HG03460 (cell line): Measurements from ENCODE around the gene ZSCAN32.

Source experiments
- ATAC-seq: cut with Tn5 transposase; IDR thresholded peaks from one replicate; pipeline ENCODE4 v1.9.1; 2021; ENCODE audit not compliant: unreplicated experiment

Gene ZSCAN32

DNA sequence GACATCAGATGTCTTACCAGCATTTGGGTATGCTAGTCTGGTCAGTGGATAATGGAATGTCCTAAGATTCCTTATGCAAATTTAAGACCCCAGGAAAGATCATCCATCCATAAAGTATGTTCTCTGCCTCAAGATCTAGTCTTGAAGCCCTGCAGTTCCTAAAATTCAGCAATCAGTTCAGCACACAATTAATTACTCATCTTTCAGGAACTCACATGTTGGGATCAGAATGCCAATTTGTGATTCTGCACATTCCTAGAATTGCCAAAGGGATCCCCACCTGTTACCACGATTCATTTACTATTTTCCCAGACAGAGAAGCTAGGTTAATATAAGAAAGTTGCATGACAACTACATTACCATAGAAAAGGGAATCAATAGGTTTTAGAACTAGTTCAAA is 41.9 kb downstream of the ZSCAN32 start:
- no peak for ATAC-seq

- ATAC-seq, result no peak
These were observed 44.7 kb downstream of the ZSCAN32 start for GRCh38 chr16:3356118-3356517.

DNA sequence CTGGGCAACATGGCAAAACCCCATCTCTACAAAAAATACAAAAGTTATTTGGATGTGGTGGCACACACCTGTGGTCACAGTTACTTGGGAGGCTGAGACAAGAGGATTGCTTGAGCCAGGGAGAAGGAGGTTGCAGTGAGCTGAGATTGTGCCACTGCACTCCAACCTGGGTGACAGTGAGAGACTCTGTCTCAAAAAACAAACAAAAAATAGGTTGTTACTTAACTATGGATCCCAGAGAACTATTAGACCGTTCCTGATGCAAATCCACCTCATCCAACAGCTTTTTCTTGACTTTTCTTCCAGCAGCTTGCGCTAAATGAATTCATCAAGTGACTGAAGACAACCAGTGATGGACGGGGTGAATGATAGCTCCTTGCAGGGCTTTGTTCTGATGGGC is 45.2 kb downstream of the ZSCAN32 start, which contains the start of gene OR2C1:
Gene OR2C1, plus strand, starts transcription at position 301 of the 400 bp plus-strand sequence. Its CDS starts 52 bp downstream, at position 353.
- ATAC-seq, result no peak

- no peak for ATAC-seq
These were observed 51.6 kb downstream of the ZSCAN32 start for GRCh38 chr16:3349175-3349574.

- no peak for ATAC-seq
These were observed 52.1 kb downstream of the ZSCAN32 start for GRCh38 chr16:3348547-3349167.

DNA sequence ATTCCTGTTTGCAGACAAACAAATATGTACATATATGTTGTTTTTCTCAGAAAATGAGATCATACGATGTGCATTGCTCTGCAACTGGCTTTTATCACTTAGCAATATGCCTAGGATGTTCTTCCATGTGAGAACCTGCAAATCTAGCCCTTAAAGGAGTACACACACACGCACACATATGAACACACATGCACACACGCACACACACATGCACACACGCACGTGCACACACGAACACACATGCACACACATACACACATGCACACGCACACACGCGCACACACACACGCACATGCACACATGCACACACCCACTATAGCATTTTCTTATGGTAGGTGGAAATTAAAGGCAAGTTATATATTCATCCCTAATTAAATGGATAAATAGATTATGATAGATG is 53.2 kb downstream of the ZSCAN32 start:
- ATAC-seq, result no peak

GRCh38 chr16:3346041-3346440 is 54.8 kb downstream of the ZSCAN32 start:
- no peak for ATAC-seq
